NCI-H510A treated with DMSO at 0.1 percent for 48 hours (cell line): Measurements from ENCODE around the gene INPP4B.

ENCODE experiments used
- DNase-seq: peaks from one replicate; lab custom pipeline; 2025; lab: John Stamatoyannopoulos, UW

The INPP4B gene

GRCh38 chr4:142339053-142339452 lies 507.0 kb downstream of the INPP4B start:
- peak; percentile 13 for DNase-seq

GRCh38 chr4:142336251-142336934 lies 509.7 kb downstream of the INPP4B start:
- no peak for DNase-seq

- no peak for DNase-seq
Observed at GRCh38 chr4:142334931-142335330, 511.2 kb downstream of the INPP4B start.

- DNase-seq: no peak
Observed at GRCh38 chr4:142331646-142332045, 514.5 kb downstream of the INPP4B start.

GRCh38 chr4:142331132-142331531 lies 515.0 kb downstream of the INPP4B start:
- no peak for DNase-seq

GRCh38 chr4:142330311-142330710 lies 515.8 kb downstream of the INPP4B start:
- no peak for DNase-seq

- DNase-seq: no peak
Observed at GRCh38 chr4:142329313-142329712, 516.8 kb downstream of the INPP4B start.

GRCh38 chr4:142326181-142326580 lies 519.9 kb downstream of the INPP4B start:
- no peak for DNase-seq

GRCh38 chr4:142324572-142324971 lies 521.5 kb downstream of the INPP4B start:
- no peak for DNase-seq

GRCh38 chr4:142322996-142323395 lies 523.1 kb downstream of the INPP4B start:
- no peak for DNase-seq

GRCh38 chr4:142318280-142318679 lies 527.8 kb downstream of the INPP4B start:
- DNase-seq: no peak

GRCh38 chr4:142316913-142317312 lies 529.2 kb downstream of the INPP4B start:
- no peak for DNase-seq

- no peak for DNase-seq
Observed at GRCh38 chr4:142316025-142316424, 530.1 kb downstream of the INPP4B start.

GRCh38 chr4:142314686-142315085 lies 531.4 kb downstream of the INPP4B start:
- DNase-seq: peak; percentile 6

- no peak for DNase-seq
Observed at GRCh38 chr4:142314247-142314646, 531.9 kb downstream of the INPP4B start.

- DNase-seq: no peak
Observed at GRCh38 chr4:142312391-142312790, 533.7 kb downstream of the INPP4B start.

- no peak for DNase-seq
Observed at GRCh38 chr4:142311916-142312315, 534.2 kb downstream of the INPP4B start.

GRCh38 chr4:142309772-142310171 lies 536.3 kb downstream of the INPP4B start:
- no peak for DNase-seq

GRCh38 chr4:142307857-142308256 lies 538.2 kb downstream of the INPP4B start:
- DNase-seq: no peak

- DNase-seq: no peak
Observed at GRCh38 chr4:142297313-142297712, 548.8 kb downstream of the INPP4B start.

GRCh38 chr4:142293536-142293935 lies 552.6 kb downstream of the INPP4B start:
- no peak for DNase-seq

- DNase-seq: no peak
Observed at GRCh38 chr4:142292231-142292630, 553.9 kb downstream of the INPP4B start.

- DNase-seq: no peak
Observed at GRCh38 chr4:142291299-142292050, 554.6 kb downstream of the INPP4B start.

GRCh38 chr4:142287371-142287770 lies 558.7 kb downstream of the INPP4B start:
- no peak for DNase-seq
